Activated T-helper 1 cell treated with Interleukin-2 at 50 U/mL for 16 hours (primary cell): Measurements from ENCODE around the gene COL4A1.

Source experiments
- DNase-seq: peaks from one replicate; pipeline ENCODE4 v3.0.0-alpha.2; 2020; ENCODE audit warnings: low read depth

The COL4A1 gene

DNA sequence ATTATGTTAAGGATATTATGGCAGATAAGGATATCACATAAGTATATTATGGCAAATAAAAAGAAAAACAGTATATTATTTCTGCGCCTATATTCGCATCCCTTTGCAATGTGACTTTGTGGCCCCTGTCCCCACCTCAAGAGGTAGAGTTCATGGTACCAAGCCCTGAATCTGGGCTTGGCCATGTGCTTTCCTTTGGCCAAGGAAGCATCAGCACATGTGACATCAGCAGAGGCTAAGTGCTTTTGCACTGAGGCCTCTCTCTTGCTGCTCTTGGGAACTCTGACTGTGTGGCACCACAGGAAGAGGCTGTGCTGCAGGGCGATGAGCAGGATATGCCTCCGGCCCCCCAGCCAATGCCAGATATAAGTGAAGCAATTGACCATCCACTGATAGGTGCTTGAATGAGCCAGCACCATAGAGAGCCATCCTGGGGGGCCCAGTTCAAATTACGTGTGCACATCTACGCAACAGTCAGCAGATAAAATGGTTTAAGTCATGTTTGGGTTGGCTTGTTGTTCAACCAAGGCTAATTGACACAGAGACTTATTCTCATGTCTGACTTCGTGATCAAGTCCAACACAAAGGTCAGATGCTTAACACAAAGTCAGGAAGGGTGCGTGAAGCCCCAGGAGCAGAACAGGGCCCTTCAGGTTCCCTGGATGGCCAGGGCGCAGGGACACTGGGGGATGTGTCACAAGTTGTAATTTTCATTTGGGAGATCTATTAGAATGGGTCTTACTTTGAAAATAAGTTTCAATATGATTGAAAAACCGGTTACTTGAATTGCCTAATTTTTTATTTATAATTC lies 173.3 kb downstream of the COL4A1 start:
- DNase-seq, result no peak

DNA sequence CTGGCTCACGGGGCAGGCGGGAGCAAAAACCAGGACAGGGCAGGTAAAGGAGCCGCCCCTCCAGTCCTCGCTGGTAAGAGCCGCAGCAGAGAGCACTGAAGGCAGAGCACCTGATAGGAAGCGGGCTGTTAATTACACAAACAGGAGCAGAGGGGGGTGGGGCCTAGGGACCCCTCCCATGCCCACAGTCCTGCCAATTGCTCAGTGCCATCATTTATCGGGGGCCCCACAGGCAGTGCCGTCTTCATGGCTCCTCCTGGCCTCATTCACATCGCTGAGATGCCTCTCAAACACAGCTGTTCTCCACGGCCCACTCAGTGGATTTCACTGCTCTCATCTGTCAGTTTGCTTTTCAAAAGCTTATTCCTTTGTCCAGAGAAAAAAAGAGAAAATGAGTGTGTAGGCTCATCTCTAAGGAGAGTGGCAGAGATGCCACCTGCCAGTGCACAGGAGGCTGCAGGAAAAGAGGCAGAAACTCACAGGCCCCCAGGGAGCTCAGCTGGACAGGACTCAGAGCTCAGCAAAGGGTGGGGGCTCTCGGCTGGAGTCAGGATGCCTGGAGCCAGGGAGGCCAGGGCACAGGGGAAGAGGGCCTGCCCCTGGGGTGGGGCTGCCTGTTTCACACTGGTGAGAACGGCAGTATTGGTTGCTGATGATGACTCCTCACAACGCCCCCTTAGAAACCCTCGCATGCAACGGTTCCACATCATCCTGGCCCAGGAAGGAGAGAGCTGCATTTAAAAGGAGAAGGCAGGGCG lies 174.6 kb downstream of the COL4A1 start:
- no peak for DNase-seq

DNA sequence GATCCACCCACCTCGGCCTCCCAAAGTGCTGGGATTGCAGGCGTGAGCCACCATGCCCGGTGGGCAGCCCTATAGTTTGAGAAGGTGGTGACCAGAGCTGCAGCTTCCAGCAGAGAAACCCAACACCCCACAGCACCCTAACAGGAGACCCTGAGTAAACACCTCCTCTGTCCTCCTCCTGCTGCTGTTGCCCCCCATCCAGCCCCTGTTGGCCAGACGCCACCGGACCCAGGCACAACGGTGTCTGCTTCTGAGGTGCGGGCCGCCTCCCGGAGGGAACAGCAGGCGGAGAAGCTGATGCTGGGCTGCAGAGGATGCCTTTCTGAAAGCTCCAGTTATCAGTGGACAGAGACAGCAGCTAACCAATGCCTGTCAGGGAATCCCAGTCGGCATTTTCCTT lies 175.5 kb downstream of the COL4A1 start:
- no peak for DNase-seq

DNA sequence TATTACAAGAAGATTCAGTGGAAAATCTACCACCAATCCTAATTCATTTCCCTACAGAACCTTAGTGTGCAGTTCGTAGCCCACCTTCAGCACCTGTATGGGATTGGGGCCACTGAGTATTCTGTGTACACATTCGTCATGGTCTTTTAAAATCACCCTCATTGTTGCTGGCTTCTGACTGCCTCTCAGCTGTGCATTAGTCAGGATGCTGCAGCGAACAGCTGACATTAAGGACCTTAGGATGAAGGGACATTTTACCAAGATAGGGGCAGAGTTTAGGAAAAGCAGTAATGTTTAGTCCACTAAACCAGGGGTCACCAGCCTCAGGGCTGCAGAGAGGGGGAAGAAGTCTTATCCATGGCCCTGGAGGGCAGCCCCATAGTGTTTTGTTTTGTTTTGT lies 176.5 kb downstream of the COL4A1 start:
- no peak for DNase-seq

DNA sequence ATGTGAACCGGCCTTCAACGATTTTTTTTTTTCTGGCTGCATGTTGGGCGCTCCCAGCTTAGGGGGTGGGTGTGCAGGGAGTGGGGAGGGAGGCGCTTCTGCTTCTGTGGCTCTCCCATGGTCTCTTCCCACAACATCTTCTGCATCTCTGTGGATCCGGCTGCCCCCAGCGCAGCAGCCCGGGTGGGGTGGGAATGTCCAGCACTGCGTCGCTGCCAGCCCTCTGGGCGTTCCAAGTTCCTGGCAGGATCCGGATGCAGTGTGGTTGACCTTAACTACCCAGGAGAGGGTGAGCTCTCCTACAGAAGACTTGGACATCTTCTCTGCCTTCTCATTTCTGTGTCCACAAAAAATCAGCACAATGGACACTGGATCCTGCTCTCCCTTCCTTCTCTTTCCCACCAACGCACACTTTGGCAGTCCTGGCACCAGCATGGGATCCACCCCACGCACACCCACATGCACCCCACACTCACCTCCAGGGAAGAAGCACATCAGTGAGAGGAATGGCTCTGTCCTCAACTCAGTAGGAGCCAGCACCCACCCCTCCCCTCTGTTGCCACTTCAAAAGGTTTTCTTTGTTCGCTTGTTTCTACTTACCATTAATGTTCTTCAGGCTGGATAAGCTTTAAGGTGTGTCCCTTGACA lies 177.3 kb downstream of the COL4A1 start:
- DNase-seq, result no peak

DNA sequence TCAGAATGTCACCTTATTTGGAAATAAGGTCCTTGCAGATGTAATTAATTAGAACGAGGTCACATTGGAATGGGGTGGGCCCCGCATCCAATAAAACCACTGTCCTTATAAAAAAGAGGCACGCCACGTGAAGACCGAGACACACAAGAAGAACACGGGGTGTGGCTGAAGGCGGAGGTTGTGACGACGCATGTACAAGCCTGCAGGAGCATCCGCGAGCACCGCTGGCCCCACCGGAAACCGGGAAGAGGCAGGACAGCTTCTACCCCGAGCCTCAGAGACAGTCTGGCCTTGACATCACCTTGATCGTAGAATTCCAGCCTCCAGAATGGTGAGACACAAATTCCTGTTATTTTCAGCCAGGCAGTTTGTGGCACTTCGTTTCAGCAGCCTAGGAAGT lies 177.9 kb downstream of the COL4A1 start:
- no peak for DNase-seq

DNA sequence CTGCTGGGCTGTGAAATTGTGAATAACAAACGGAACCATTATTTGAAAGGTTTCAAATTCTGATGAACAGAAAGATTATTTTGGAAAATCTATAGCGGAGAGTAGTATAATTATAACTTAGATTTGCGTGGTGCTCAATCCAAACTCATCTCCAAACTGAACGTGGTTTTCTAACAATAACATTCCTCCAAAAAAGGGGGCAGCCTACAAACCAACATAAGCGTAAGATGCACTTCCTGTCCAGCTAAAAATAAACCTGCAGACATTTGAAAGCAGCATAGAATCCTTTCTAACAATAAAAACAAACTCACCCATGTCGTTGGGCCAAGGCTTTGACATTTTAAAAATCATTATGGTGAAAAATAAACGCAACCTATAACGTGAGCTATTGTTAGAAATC lies 178.4 kb downstream of the COL4A1 start:
- DNase-seq, result no peak

DNA sequence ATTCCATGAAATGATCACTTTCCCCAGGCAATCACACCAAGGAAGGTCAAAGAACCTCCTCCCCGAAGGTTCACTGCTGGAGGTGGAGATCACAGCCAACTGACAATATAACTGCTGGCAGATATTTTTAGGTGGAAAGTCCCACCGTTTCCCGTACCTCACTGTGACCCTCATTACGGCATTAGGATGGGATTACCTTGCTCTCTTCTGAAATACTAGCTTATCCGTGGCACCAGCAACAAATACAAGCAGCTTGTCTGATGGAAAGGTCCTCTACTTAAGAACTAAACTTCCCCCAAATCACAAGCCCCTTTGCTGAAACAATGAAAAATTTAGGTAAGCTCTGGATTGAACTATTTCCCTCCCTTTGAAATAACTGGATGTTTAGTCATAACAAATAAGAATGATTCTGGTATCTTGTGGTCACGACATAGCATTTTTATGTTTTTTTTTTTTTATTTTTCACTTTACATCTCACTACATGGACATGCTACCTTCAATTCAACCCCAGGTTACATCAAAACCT lies 178.9 kb downstream of the COL4A1 start:
- no peak for DNase-seq

DNA sequence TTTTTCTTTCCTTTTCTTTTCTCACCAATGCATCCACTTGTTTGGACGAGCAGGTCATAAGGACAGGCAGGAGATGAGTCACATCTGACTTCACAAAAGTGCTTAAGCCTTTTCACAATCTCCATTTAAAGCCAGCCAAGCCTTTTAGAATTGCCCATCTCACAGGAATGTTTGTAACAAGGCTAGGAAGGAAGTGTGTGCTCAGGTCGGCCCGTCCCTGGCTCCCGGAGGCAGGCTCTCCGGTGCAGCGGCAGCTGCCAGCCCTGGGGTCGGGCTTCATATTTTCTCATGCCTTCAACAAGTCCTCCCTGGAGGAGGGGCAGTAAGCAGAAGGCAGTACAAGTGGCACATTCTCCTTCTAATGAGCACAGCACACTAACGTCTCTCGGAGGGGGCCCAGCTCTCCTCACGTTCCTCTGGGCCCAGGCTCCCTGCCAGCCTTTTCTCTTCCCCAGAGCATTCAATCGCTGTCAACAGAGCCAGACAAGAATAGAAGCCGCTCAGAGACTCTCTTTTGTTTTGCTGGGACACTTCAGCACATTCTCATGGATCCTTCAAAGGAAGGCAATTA lies 180.5 kb downstream of the COL4A1 start:
- DNase-seq, result no peak

DNA sequence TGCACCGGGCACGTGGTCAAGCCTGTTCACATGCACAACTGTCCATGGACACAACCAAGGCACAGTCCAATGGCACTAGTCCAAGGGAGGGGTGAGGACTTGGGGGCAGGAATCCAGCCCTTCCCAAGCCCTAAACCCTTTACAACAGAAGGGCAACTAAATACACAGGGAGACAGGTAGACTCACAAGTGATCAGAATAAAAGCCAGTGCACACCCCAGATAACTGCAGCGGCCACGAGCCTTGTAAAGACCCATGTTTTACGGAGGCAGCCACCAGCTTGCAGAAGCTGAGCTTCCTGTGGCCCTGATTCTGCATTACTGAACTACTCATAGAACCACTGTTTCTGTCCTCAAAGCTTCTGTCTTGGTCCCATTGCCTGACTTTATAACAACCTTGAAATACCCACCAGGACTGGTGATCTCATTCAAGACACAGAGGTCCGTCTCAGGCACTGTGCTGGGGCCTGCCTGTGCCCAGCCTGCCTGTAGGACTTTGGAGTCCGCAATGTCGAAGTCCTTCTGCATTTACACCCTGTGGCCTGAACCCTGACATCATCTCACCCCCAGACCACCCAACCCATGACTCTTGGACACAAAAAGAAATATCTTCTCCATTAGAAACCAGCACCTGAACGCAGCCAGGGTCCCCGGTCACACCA lies 181.2 kb downstream of the COL4A1 start:
- no peak for DNase-seq

DNA sequence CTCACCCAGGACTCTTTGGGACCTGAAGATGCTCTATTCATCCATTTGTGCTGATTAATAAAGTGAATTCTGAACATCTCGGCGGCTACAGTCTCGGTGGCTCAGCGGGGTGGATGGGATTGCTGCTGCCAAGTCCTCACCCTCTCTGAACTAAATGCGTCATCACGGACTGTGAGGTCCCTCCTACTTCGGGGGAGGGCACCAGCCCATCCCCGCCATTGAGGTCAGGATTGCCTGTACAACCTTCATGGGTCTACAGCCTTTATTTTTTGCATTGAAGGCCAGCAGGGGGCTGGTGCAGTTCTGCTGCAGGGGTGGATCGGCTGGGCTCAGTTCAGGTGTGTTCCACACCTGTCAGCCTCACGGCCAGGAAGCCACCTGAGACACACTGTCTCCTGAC lies 181.8 kb downstream of the COL4A1 start:
- DNase-seq, result no peak

DNA sequence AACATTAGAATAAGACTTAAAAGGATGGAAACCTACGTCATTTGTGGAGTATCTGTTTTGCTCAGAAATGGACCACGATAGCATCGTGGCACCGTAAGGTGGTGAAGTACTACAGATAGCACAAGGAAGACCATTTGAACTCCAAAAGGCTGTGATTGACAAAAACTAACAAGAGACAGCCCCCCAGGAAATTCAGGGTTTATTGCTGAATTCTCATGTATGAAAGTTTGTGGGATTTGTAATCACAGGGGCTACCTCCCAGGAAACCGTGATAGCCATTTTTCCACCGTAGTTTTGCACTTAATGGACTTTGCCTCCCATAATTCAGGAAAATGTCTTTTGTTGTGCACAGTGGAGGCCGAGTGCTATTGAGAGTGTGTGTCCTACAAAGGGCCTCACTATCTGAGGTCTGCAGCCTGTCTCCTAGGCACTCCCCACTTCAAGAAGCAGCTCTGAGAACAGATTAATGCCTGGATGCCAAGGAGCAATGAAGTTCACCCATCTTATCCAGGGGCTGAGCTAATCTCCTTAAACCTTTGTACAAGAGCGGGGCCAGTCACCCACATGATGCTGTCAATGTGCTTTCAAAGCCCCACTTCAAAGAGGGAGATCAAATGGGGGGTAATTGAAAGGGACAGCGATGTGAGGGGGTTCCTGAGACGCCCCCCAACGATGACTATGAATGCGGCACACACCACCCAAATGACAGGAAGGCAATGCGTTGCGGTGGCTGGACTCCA lies 182.6 kb downstream of the COL4A1 start:
- no peak for DNase-seq

DNA sequence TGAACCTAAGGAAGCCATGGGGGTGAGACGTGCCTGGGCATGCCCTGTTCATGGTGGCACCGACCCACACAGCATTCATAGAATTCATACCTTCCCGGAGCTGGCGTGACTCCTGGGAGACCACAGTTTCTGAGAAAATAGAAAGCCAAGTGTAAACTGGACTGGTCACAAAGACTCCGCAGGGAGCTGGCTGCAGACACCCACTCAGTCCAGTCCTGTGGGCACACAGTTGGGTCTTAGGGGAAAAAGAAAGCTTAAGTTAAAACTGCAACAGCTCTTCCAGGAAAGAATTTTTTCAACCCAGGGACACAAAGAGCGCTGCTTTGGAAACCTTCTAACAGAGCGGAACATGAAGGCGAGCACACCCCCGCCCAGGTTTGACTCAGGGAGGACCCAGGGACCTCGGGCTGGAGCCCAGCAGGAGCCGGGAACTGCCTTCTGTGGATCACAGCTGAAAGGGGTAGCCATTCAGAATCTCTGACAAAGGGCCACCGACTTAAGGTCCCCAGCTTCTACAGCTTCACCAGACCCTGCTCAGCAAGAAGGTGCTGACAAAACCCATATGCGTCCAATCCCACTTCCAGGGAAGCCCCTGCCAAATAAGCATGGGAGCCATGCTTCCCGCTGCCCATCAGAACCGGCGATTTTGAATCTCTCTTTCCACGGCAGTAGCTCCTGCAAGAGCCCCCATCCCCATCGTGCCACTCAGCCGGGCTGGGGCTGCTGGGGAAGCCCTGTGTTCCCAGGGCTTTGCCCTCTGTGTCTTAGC lies 183.7 kb downstream of the COL4A1 start:
- no peak for DNase-seq

DNA sequence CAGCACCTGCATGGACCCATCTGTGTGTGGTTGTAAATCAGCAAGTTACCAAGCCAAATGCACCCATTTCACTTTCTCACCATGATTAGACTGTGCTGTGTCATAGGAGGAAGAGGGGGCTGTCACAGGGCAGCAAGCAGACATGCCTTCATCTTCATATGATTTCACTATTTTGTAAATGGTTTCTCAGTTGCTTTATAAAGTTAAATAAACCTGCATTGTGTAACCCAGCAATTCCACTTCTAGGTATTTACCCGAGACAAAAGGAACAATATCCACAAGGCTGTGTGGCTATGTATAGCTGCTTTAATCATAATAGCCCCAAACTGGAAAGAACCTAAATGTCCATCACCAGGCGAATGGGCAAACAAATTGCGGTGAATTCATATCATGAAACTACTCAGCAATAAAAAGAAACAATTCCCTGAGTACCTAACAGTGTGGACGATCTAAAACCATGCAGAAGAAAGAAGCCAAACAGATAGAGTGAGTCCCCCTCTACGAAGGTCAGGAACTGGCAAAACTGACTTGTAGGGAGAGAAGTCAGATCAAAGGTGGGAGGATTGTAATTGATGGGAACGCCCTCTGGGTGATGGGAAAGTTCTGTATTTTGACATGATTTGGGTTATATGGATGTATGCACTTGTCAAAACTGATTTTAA lies 185.4 kb downstream of the COL4A1 start:
- no peak for DNase-seq

DNA sequence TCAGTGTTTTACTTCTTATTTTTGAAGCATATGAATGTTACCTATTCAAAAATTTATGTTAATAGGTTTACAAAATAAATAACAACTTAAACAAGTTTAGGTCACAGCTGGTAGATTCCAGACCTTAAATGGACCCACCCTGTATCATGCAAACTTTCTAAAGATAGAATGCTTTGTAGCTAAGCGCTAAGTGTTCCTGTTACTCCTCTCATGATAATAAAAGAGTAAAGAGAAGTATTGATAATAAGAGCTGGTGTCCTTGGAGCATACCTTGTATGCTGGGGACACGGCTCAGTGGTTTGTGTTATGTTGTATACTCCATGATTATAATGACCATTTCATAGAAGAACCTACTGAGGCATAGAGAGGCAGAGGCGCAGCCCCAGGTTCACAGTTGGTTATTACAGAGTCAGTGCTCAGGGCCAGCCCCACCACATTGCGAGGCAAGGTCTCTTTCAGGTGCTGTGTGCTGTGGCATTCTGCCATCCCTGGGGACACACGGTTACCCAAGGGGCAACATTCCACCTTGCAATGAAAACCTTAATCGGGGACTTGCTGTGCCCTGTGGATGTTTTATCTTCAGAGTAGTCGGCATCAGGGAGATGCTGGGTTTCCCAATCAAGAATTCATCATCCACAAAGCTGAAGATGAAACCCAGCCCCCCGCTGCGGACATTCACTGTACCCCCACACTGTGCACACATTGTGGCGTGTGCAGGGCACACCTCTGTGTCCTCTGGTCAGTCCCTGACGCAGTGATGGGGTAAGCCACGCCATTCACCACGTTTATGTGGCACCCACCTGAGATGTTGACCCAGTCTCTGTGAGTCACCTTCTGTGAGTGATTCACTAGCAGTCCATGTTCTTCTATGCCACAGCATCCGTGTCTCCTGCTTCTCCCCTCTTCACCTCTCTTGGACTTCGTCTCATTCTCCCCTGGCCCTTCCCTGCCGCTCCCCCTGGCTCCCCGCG lies 186.7 kb downstream of the COL4A1 start:
- no peak for DNase-seq

DNA sequence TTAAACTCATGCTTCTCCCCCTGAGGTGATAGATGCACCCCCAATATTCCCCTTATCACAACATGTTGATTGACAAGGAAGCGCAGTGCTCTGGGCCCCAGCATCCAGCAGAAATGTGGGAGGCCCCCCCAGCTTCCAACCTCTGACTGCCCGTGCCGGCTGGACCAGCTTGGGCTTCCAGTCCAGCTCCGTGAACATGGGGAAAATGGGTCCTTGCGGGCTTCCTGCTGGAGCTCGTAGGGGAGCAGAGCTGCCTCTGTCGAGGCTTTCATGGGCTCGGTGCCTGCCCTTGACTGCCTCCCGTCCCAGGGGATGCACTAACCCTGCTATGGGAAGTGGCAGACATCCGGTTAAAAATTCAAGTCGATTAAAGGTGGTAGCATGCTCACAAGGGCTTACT lies 188.9 kb downstream of the COL4A1 start:
- DNase-seq, result no peak

DNA sequence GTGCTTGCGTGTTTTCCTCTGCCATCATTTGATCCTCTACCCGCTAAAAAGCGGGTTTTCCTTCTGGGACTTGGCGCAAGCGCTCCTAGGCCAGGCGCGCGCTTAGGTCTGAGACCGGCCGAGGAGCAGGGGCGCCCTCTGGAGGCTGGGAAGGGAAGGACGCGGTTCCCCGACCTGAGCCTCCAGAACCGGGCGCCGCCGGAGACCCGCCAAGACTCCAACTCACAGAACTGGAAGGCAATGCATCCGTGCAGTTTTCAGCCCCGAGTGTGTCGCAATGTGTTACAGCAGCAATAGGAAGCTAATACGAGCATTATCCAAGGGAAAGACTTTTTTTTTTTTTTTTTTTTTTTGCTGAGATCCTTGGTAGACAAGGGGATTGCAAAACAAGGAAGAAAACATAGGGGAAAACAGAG lies 190.9 kb downstream of the COL4A1 start:
- DNase-seq, result peak; percentile 5

DNA sequence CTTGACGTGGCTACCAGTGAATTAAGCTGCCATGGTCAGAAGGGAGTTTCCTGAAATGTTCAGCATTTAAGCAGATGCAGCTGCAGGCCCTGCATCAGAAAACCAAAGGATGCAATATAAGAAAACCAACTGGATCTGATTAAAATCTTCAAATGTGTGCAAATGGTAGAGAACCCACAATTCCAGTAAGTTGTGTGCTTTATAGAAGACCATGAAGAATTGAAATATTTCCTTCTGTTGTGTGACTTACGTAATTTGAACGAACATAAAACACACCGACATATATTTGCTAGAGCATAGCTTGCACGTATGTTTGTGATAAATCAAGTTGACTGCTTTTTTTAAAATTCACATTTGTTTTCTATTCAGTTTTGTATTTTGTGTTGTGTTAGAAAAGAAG lies 191.4 kb downstream of the COL4A1 start:
- DNase-seq, result no peak

DNA sequence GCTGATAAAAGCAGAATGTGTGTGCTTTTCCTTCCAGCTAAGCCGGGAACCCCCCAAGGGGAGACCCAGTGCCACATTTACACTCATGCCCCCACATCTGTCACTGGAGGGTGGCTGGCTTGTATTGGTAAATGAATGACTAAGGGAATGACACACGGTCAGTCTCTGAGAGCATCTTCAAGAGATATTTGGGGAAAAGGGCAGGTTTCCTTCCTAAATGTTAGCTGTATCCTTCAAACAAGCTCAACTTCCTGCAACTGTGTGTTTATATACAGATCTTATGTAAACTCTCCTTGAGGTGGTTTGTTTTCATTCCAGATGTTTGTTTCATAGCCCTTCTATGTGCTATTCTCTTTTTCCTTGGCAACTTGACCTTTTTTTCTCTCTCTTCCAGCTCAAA lies 192.6 kb downstream of the COL4A1 start:
- no peak for DNase-seq
